Measurements from ENCODE around the gene GRIK5. TPM values are rescaled to one million over a fixed set of nuclear protein-coding genes. Genes with fewer than 3 reads are reported as not detected.

Gene GRIK5
- total and polyA plus RNA-seq, 2 donors (not counting 3 experiments of a cell fraction or from before 2014, with no cell fraction given): 0.80 to 2.2 TPM

DNA sequence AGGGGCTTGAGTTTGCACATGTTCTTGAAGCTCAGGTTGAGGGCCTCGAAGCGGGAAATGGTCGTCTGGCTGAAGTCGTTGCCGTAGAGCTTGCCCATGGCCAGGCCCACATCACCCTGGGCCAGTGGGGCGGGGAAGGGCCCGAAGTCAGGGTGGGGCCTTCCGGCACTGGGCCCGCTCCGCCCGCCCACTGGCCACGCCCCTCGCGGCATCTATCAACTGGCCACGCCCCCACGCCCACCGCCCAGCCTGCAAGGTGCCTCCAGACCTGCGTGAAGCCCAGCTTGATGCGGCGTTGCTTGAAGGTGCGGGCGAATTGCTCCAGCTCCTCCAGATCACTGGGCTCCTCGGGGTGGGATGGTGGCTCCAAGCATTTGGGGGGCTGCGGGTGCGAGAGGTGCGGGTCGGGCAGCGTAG is 25.8 kb upstream of the GRIK5 start:
- Histone ChIP-seq H3K27ac (ENCODE audit: insufficient read depth, low read depth, low read length) (no peak overlapping the region), H2AFZ (ENCODE audit: low read depth, low read length) (no peak overlapping the region), H3K36me3 (ENCODE audit: control insufficient read depth in 2 of 2, extremely low read depth in 1 of 2, insufficient read depth in 2 of 2, low read length in 2 of 2) (no peaks in the 10 kb centered on the region), H3K4me3 (replicated peaks in 1 of 3; ENCODE audit: insufficient read depth in 1 of 3, low read depth in 1 of 3, low read length in 3 of 3) (no peak overlapping the region), H3K27me3 (ENCODE audit: control insufficient read depth in 2 of 2, insufficient read depth in 2 of 2, low read length in 2 of 2) (no peaks in the 10 kb centered on the region), H3K4me2 (ENCODE audit: insufficient read depth, low read length) (no peak overlapping the region), H3K79me2 (ENCODE audit: control insufficient read depth, insufficient read depth, low read length) (no peaks in the 10 kb centered on the region), H3K4me1 (ENCODE audit: control insufficient read depth, extremely low read depth, insufficient read depth, low read length) (peaks cover 16% of the 10 kb centered on the region), H3K9me1 (replicated peaks; ENCODE audit: control insufficient read depth, extremely low read depth, insufficient read depth, low read length) (no peaks in the 10 kb centered on the region), H3K9me3 (replicated peaks; ENCODE audit: control insufficient read depth, insufficient read depth, low read length) (no peaks in the 10 kb centered on the region), H4K20me1 (replicated peaks; ENCODE audit: control insufficient read depth, extremely low read depth, insufficient read depth, low read length) (no peaks in the 10 kb centered on the region), H3K9ac (replicated peaks; ENCODE audit: extremely low read depth, insufficient read depth, low read length) (no peak overlapping the region)
- FAIRE-seq (no peak), DNase-seq (ENCODE audit: low read depth, low spot score) (no peak)
- BruUV-seq (replicated peaks): no TSS peak
- CTCF ChIA-PET: interaction anchor here (0.7 to 1.7 kb wide), 2 partner anchors 14 to 72 kb away, joined by 3 to 4 read pairs; no protein-coding TSS in a partner anchor
- dilution Hi-C loops (cut with MboI; ENCODE audit: extremely low pct_ligation_motif_present, low sequenced_read_pairs): no loop called here
- POLR2A ChIA-PET: no interaction called here
- TF ChIP-seq POLR2A (IDR thresholded peaks at IDR 0.05; ENCODE audit: low read depth, low read length): no peak
- TF ChIP-seq, protein P1, sequence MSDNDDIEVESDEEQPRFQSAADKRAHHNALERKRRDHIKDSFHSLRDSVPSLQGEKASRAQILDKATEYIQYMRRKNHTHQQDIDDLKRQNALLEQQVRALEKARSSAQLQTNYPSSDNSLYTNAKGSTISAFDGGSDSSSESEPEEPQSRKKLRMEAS (IDR thresholded peaks at IDR 0.05; ENCODE audit: insufficient read depth, insufficient read length): no peak
- TF ChIP-seq MYC (IDR thresholded peaks at IDR 0.05; ENCODE audit: low read depth, low read length): no peak
- TF ChIP-seq POLR2AphosphoS5 (IDR thresholded peaks at IDR 0.05; ENCODE audit: insufficient read depth, low read depth, low read length): no peak
- TF ChIP-seq FOS (IDR thresholded peaks at IDR 0.05; ENCODE audit: borderline replicate concordance, insufficient read depth, low read length): no peak
- TF ChIP-seq EZH2 (IDR thresholded peaks at IDR 0.05; ENCODE audit: borderline replicate concordance, low read depth, low read length, severe bottlenecking): no peak
- no peak for TF ChIP-seq JUN (IDR thresholded peaks at IDR 0.05; ENCODE audit: borderline replicate concordance, insufficient read depth, insufficient read length, low read depth)
- TF ChIP-seq GATA2 (IDR thresholded peaks at IDR 0.05; ENCODE audit: insufficient read depth, insufficient read length, low read depth, low read length): no peak
- TF ChIP-seq, protein P2, sequence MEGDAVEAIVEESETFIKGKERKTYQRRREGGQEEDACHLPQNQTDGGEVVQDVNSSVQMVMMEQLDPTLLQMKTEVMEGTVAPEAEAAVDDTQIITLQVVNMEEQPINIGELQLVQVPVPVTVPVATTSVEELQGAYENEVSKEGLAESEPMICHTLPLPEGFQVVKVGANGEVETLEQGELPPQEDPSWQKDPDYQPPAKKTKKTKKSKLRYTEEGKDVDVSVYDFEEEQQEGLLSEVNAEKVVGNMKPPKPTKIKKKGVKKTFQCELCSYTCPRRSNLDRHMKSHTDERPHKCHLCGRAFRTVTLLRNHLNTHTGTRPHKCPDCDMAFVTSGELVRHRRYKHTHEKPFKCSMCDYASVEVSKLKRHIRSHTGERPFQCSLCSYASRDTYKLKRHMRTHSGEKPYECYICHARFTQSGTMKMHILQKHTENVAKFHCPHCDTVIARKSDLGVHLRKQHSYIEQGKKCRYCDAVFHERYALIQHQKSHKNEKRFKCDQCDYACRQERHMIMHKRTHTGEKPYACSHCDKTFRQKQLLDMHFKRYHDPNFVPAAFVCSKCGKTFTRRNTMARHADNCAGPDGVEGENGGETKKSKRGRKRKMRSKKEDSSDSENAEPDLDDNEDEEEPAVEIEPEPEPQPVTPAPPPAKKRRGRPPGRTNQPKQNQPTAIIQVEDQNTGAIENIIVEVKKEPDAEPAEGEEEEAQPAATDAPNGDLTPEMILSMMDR (IDR thresholded peaks at IDR 0.05; ENCODE audit: extremely low read depth in 1 of 2, insufficient read depth in 1 of 2, low read depth in 1 of 2, low read length in 2 of 2): no peak
- intact Hi-C loops (cut with micrococcal nuclease): no loop called here

Data from endothelial cell of umbilical vein (primary cell).